DMS153 treated with DMSO at 0.1 percent for 48 hours (cell line): ENCODE measurements around the gene TMEM273.

Experiments used
- DNase-seq: peaks from one replicate; lab custom pipeline; 2025; ENCODE audit not compliant: unreplicated experiment; lab: John Stamatoyannopoulos, UW

Gene TMEM273, protein sequence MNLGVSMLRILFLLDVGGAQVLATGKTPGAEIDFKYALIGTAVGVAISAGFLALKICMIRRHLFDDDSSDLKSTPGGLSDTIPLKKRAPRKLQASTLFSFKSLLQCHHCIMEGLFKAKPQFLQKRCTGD

DNA sequence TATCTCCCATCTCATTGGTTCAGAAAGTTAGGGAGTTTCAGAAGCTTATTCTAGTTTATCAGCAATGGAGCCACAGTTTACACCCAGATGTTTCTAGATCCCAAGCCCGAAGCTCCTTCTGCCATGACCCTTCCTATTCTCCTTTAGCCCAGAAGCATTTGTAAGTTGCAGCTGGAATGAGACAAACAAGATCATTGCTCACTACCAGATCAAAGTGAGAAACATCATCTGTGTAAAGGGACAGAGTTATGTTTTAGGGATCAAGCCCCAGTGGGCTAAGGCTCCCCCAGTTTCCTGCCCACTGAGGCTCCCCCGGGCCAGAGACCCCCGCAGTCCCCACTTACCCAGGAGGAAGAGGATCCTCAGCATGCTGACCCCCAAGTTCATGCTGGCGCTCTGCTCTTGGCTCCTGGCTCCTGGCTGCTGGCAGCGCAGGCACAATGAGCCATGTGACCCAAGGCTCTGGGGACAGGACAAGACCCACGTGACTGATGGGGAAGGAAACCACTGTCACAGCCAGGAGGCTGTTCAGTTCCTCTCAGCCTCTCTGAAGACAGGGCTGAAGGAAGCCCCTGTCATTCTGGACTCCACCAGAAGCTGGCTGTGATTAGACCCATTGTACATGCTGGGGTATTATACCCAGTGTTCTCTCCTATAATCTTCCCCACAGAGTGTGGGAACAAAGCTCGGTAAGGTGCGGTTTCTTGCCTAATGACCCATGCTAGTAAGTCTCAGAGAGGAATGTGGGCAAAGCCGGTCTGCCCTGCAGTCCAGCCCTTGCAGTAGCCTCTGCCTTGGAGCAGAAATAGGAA, at the start of gene TMEM273:
Gene TMEM273 (minus strand): TSS at position 442 of the 812 bp plus-strand sequence. CDS start 55 bp downstream, at position 387.
- no peak for DNase-seq

DNA sequence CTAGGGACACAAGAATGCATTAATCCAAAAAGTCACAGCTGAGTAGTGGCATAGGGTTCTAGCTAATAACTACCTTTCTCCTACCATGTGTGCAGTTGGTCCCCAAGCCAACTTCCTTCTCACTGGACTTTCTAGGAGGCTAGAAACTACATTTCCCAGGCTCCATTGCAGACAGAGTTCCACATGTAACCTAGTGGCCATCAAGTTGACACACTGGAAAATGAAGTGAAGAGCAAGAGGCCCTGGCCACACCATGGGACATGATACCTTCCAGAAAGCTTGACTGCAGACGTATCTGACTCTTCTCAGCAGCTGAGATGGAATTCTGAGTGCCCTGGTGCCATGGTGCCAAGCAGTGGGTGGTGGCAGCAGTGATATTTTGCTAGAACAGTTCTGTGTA, 49.8 kb upstream of the TMEM273 start:
- DNase-seq: no peak

DNA sequence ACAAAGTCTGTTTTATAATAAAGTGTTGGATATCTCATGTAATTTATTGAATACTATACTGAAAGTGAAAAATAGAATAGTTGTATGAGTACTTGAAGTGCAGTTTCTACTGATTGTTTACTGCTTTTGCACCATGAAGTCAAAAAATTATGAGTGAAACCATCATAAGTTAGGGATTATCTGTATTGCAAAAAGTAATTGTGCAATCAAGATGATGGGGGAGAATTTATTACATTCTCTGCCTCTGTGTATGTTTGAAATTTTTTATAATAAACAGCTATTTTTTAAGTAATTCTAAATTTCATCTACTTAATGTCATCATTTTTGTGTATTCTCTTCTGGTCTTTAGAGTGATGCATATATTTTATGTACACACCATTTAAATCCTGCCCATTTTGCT, 47.2 kb upstream of the TMEM273 start:
- DNase-seq: no peak

DNA sequence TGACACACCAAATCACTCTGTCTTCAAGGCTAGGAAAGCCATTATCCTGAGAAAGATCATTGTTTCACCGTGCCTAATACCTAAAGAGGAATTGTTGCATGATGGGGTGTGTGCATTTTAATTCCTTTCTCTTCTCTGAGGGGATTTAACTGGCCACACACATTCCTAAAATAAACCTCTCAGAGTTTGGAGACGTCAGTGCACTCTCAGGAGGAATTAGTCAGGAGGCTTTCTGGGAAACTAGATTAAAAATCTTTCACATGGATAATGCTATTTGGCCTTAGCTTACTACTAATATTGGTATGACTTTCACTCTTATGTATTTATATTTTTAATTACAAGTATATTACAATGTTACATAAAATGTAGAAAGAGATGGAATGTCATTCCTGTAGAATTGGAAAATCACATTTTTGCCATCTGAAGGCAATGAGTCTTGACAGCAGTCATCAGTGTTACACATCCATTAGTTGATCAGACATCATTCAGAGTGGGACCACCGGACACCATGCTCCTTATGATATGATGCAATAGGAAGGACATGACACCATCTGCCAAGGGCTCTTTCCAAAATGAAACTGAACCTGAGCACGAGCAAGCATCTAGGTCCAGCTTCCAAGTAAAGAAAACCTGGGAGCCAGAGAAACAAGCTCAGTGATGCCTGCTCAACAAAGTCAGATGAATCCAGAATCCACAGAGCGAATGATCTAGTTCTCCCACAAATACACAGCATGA, 43.1 kb upstream of the TMEM273 start:
- no peak for DNase-seq

DNA sequence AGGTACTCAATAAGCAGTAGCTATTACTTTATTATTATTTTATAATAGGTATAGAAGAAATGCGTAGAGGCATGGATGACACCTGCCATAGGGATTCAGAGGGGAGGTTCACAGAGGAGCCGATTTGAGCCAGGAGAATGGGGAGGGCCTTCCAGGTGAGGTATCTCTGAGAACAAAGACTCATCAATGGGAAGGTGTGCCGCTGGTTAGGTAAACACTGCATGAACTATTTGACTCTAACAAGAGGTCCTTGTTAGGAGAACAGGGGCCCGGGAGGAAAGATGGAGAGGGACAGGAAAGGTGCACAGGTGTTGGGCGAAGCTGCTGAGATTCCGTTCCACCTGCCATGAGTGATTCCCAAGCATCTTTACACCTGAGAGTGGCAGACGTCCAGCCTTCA, 41.8 kb upstream of the TMEM273 start:
- peak; percentile 4 for DNase-seq

DNA sequence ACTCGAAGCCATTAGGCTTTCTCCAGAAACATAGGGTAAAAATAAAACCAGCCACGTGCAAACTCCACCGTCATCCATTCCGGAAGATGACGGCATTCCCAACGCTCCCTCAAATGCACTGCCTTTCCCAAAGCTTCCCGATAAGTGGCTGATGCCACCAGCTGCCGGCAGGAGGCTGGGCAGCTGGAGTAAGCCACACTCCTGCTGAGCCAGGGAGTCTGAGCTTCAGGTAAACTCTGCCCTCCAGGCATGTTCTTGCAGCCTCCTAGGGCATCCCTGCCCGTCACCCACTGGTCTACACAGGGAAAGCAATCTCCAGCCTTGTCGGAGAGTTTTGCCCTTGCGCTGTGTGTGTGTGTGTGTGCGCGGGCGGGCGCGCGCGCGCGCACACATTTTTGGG, 40.5 kb upstream of the TMEM273 start:
- no peak for DNase-seq

DNA sequence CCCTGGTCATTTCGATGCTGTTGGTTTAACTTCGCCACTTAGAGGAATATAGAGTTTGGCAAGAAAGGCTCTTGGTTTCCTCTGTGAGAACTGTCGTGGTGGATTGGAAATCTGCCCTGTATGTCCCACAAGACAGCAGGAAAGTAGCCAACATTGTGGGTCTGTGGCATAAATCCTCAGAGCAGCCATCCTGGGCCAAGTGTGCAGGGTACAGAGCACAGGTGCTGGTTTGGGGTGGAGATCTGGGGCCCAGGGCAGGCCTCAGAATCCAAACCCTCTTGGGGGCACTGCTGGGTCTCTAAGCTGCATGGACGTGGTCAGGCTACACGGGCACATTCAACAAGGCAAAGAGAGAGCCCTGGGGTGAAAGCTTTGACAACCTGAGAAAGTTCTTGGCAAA, 39.2 kb upstream of the TMEM273 start:
- DNase-seq: no peak

DNA sequence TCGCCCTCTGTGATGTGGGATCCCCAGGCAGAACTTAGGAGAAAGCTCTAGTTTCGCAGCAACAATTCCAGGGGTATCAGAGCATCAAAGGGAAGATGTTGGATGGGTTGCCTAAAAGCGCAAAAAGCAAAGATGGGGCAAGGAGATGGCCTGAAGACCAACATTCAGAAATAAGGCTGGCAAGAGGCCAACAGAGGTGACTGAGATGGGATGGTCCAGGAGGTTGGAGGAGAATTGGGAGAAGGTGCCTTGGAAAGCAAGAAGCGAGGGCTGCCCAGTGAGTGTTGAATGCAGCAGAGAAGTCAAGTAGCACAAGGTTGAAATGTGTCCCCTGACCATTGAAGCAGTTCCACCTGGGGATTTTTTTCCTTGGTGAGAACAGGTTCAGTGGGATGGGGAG, 38.4 kb upstream of the TMEM273 start:
- DNase-seq: no peak

DNA sequence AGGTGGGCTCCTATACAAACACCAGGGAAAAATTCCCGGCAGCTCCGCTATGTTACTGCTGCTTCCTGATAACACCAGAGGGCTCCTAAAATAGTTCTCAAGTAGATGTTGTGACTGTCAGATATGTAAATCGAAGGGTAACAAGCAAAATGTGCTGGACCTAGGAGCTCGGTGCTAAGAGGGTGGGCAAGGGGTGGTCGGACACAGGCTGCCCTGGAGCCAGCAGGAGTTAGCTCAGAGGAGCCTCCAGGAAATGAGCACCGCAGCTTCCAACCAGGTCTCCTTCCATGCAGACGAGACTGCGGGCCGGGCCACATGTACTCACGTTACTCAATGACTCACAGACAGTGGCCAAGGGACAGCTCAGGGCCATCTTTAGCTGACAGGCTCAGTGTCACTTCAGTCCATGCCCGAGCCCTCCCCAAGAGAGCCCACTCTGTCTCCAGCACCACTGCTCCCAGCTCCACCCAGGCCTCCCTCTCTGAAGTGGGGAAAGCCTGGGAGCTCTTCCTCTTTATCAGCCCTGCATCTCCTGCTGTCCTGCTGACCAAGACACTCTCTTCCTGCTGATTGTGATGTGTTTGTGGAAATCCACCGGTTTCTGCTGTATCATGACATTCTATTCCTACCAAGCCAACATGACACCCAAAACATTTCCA, 37.2 kb upstream of the TMEM273 start:
- DNase-seq: no peak

DNA sequence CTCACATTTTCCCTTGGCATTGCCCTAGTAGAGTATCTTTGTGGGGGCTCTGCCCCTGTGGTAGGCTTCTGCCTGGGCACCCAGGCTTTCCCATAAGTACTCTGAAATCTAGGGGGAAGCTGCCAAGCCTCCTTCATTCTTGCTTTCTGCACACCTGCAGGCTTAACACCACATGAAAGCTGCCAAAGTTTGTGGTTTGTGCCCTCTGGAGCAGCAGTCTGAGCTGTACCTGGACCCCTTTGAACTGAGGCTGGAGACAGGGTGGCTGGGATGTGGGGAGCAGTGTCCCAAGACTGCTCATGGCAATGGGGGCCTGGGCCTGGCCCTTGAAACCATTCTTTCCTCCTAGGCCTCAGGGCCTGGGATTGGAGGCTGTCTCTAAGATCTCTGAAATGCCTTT, 35.0 kb upstream of the TMEM273 start:
- DNase-seq: no peak

DNA sequence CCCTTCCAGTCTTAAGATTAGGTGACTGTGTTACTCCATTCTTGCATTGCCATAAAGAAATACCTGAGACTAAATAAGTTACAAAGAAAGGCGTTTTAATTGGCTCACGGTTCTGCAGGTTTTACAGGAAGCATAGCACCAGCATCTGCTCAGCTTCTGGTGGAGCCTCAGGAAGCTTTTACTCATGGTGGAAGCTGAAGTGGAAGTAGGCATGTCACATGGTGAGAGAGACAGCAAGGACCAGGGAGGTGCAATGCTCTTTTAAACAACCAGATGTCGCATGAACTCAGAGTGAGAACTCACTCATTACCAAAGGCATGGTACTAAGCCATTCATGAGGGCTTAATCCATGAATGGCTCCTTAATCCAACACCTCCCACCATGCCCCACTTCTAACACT, 34.0 kb upstream of the TMEM273 start:
- no peak for DNase-seq

DNA sequence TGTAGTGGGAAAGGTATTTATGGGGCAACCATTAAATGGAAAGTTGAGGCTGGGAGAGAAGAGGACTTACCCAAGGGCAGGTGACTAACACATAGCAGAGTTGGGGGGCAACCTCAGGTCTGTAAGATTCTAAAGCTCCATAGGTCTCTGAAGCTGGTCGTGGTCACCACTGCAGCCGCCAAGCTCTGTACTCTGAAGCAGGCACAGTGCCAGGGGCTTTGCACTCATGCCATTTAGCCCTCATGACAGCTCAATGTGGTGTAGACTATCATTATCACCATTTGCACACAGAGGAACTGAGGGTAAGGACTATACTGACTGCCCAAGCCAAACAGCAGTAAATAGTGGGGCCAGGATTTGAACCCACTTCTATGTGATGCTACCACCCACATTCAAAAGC, 32.5 kb upstream of the TMEM273 start:
- no peak for DNase-seq

DNA sequence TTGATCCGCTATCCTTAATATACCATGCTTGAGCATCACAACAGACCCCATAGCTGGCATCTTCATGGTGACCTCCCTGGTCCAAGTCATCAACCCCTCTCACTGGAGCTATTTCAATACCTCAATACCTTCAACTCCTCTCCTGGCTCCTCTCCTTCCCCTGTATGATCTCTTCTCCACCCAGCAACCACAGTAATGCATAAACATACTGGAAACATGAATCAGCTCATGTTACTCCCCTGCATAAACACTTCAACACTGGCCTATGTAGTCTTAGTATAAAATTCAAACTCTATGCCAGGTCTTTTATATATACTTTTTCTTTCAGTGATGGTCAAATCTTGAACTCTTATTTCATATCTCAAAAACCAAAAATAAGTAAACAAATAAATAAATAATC, 31.8 kb upstream of the TMEM273 start:
- DNase-seq: no peak

DNA sequence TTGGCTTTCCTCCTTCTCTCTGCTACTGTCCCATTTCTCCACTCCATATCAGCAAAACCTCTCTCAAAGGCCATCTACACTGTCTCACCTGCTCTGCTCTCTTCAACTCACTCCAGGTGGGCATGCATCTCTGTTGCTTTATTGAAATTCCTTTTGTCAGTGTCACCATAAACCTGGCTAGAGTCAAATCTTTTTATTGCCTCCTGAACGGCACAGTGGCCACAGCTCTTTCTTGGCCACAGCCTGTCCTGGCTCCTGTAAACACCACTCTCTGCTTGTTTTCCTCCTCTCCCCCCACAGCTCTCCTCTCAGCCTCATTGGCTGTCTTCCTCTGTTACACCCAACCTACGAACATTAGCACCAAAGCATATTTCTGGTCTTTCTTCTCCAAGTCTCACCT, 31.1 kb upstream of the TMEM273 start:
- DNase-seq: no peak

DNA sequence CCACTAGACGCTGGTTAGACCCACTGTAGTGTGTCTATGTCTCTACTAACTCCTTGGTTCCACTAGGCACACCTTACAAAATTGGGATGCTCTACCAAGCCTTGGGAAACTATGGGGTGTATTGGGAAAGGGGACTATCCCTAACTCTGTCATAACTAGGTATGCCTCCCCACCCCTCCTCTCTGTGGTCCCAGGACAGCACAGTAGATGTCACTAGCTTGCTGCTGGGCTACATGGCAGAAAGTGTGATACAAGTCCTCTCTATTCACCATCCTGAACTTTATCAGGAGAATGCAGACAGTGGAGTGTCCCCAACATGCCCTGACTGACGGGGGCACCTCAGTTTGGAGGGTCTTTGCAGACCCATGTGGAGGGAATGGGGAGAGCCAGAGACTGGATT, 30.3 kb upstream of the TMEM273 start:
- DNase-seq: no peak

DNA sequence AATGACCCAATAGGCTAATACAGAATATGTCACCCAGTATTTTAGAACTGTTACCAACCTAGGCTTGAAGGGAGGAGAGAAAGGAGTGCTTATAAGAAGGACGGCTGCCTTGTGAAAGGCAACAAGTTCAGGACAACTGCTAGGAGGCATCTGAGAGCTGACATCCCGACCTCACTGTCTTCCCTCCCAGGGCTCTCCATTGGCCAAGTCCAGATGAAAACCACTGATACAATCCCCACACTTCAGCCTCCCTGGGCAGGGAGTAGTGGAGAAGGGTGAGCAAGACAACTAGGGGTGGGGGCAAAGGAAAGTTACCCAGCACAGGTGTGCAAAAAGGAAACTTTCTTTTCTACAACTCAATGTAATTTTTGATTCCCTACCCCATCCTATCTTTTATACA, 29.5 kb upstream of the TMEM273 start:
- no peak for DNase-seq

DNA sequence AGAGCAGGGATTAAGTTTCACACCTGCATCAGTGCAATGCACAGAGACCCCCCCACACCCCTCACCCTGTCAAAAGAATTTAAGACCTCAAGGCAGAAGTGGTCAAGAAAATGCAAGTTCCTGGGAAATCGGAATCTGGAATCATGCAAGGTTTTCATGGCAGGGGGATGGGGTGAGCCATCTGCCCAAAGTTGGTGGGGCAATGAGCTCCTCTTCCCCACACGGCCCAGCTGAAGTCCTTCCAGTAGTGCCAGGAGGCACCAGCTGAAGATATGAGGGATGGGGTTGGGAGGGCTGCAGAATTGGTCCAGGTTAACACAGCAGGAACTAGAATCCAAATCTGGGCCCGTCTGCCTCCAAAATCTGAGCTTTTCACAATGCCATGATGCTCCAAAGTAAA, 25.0 kb upstream of the TMEM273 start:
- DNase-seq: no peak

DNA sequence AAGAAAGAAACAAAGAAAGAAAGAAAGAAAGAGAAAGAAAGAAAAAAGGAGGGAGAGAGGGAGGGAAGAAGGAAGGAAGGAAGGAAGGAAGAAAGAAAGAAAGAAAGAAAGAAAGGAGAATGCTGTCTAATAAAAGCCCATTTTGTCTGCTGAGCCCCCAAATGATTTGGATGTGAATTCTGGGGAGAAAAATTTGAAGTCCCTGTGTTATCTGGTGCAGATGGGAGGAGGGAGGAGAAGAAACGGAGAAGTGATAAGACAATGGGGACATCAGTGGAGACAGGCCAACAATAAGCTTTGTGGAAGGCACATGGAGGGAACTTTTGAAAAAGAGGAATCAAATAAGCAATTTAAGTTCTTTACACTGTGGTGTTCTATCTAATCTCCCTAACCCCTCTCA, 24.6 kb upstream of the TMEM273 start:
- no peak for DNase-seq

DNA sequence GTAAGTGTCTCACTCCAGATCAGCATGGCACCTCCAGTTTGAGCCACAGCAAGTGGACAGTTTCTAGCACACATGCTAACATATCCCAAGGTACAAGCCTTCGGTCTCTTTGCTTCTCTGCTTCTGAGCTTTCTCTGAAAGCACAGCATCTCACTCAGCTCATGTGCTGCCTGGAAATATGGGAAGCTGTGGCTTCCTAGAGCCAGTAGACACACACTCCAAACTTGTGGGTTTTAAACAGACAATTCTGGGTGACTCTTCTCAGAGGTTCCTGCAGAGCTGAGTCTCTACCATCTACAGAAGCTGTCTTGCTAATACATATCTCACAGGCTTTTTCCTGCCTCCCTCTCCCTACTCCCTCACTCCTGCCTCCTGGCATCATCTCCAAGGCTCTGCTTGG, 23.9 kb upstream of the TMEM273 start:
- DNase-seq: no peak

DNA sequence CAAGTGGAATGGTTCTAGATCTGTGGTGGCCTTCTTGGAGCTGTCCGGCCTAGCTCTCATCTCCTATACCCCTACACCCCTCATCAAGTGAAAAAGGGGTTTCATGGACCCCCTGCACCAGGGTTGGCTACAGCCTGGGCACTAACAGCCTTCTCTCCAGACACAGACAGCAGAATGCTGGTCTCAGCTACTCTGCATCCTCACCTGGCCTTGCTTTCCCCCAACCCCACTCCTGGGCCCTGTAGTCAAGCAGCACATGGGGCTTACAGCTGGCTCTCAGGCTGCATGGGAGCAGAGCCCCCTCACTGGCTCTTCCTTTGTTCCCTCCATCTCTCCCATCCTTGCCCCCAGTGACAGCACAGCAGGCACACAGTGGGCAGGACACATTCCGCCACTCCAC, 20.8 kb upstream of the TMEM273 start:
- DNase-seq: no peak

DNA sequence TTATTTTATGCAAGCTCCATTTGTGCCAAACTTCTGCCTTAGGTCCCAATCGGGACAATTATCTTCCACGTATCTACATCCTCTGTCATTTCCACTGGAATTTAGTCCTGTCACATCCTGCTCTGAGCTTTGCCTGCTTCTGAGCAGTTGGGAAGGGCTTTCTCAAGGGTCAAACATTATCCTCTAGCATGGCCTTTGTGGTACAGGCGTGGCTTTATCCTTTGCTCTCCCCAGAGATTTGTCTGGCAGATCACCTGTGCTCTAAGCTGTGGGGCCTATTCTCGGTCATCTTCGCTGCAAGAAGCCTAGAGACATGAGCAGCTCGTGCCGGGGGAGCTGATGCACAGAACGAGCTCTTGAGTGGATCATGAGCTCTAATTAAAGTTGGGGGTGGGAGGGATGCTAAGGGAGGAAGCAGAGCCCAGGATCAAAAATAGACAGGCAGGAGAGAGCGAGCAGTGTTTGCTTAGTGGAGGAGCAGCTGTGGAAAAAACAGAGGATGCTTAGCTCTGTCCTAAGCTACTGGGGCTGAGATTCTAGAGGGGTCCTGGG, 19.8 kb upstream of the TMEM273 start:
- DNase-seq: peak; percentile 2

DNA sequence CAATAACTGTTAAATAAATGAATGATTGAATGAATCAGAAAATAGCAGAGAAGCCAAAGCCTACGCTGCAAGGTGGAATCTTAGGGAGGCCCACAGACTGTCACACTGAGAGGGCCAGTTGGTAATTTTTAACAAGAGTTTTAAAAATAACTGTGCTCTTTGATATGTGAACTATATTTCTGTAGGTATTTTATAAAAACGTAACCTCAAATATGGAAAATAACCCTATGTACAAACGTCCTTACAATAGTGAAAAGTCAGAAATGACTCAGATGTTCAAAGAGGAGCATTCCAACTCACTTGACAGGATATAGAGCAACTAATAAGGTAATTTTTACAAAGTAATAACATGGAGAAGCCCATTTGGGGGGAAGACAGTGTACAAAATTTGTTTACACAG, 18.9 kb upstream of the TMEM273 start:
- no peak for DNase-seq
